Heart left ventricle (tissue), 13 donors: ENCODE measurements around the gene A1BG.

Source experiments
- POLR2A ChIP-seq, 2 donors: fragments of 450-650 bp; IDR thresholded peaks; one replicate each; pipeline ENCODE4 v1.6.1; 2017; ENCODE audit warnings: antibody characterized with exemption in 2 of 2, mild to moderate bottlenecking in 2 of 2, moderate library complexity in 2 of 2
- TF ChIP-seq, protein P1 (sequence below), 12 donors: fragments of 200-600 bp; sonication (generic) in 4 of 12; IDR thresholded peaks; one replicate each; pipeline versions ENCODE4 v1.5.0 to v1.8.0; 2018 to 2022; ENCODE audit warnings: antibody characterized with exemption in 12 of 12, mild to moderate bottlenecking in 5 of 12
- donor health status: ischemic (EF 13 %, LVEDD 7.1; RV severe dilation, severe dysfunction).
- donor health status: DM: no; HTN: yes; CAD: no.
- donor health status: DM: no; HTN: no; CAD: no.
- donor health status: ischemic (EF 25% LVEDD 6.9; RV normal size, moderate dysfunction).
- donor health status: ischemic (EF 25% LVEDD 5.7; RV mildly dilated, moderate dysfunction).
- donor health status: ischemic (EF 35%, LVEDD 5.7; RV mildly dilated, moderate dysfunction).
- donor health status: nonischemic (EF 11% LVEDD 7.7; RV severe dilation, severe dysfunction).
- donor health status: DM: yes; HTN: yes; CAD: no.
- donor health status: PGD.
- donor health status: ischemic (EF 29% LVEDD 5.4; RV normal size, mild dysfunction).
- donor health status: nonischemic (EF 23%, LVEDD 6.1; RV moderate dilation, normal function).

DNA sequence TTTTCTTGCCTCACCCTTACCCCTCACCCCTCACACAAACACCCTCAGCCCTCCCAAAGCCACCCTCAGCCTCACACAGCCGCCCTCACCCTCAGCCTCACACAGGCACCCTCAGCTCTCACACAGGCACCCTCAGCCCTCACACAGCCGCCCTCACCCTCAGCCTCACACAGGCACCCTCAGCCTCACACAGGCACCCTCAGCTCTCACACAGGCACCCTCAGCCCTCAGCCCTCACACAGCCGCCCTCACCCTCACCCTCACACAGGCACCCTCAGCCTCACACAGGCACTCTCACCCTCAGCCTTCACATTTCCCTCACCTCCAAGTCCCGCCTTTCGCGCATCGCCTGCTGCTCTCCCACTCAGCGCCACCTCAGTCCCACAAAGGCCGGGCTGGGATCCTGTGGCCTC is 26.8 kb downstream of the A1BG start:
- TF ChIP-seq, protein P1, sequence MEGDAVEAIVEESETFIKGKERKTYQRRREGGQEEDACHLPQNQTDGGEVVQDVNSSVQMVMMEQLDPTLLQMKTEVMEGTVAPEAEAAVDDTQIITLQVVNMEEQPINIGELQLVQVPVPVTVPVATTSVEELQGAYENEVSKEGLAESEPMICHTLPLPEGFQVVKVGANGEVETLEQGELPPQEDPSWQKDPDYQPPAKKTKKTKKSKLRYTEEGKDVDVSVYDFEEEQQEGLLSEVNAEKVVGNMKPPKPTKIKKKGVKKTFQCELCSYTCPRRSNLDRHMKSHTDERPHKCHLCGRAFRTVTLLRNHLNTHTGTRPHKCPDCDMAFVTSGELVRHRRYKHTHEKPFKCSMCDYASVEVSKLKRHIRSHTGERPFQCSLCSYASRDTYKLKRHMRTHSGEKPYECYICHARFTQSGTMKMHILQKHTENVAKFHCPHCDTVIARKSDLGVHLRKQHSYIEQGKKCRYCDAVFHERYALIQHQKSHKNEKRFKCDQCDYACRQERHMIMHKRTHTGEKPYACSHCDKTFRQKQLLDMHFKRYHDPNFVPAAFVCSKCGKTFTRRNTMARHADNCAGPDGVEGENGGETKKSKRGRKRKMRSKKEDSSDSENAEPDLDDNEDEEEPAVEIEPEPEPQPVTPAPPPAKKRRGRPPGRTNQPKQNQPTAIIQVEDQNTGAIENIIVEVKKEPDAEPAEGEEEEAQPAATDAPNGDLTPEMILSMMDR (IDR thresholded peaks at IDR 0.05) = no peak
- TF ChIP-seq POLR2A (IDR thresholded peaks at IDR 0.05) = no peak
